ENCODE results near the gene GGT1.

Gene GGT1

GRCh38 chr22:24578355-24579257 is 24.4 kb upstream of the GGT1 start:
- H3K4me3 ChIP-seq (replicated peaks in 1 of 2; ENCODE audit: low read depth in 2 of 2, low read length in 2 of 2), result no peak overlapping the region
- no peak for TF ChIP-seq CTCF (IDR thresholded peaks at IDR 0.05; ENCODE audit: low read depth, low read length)
- no peak for DNase-seq (ENCODE audit: low read depth in 2 of 2)

DNA sequence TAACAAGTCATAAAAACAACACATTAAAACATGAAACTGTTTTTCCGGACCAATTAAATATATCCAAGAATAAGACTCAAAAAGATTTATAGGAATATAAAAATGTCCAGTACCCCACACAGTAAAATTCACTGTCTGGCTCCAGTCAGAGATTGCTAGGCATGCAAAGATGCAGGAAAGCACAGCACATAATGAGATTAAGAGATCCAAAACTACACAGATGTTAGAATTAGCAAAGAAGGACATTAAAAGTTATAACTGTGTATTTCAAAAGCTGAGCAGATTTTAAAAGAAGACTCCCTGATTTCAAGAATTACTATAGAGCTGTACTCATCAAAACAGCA is 23.8 kb upstream of the GGT1 start:
- no peak for DNase-seq (ENCODE audit: low read depth in 2 of 2)
- TF ChIP-seq CTCF (IDR thresholded peaks at IDR 0.05; ENCODE audit: low read depth, low read length), result no peak
- H3K4me3 ChIP-seq (replicated peaks in 1 of 2; ENCODE audit: low read depth in 2 of 2, low read length in 2 of 2), result no peak overlapping the region

DNA sequence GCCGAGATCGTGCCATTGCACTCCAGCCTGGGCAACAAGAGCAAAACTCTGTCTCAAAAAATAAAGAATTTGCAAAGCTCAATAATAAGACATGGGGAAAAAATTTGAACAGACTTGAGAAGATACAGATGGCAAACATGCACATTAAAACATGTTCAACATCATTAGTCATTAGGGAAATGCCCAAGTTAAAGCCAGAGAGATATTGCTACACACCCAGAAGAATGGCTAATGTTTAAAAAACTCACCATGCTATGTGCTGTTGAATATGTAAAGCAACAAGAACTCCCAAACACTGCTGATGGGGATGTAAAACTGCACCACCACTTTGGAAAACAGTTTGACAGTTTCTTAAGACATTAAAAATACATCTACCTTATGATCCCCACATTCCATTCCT is 22.7 kb upstream of the GGT1 start:
- DNase-seq (ENCODE audit: low read depth in 2 of 2), result peak; percentile 81 to 91
- no peak for TF ChIP-seq CTCF (IDR thresholded peaks at IDR 0.05; ENCODE audit: low read depth, low read length)
- no peak overlapping the region for H3K4me3 ChIP-seq (replicated peaks in 1 of 2; ENCODE audit: low read depth in 2 of 2, low read length in 2 of 2)

DNA sequence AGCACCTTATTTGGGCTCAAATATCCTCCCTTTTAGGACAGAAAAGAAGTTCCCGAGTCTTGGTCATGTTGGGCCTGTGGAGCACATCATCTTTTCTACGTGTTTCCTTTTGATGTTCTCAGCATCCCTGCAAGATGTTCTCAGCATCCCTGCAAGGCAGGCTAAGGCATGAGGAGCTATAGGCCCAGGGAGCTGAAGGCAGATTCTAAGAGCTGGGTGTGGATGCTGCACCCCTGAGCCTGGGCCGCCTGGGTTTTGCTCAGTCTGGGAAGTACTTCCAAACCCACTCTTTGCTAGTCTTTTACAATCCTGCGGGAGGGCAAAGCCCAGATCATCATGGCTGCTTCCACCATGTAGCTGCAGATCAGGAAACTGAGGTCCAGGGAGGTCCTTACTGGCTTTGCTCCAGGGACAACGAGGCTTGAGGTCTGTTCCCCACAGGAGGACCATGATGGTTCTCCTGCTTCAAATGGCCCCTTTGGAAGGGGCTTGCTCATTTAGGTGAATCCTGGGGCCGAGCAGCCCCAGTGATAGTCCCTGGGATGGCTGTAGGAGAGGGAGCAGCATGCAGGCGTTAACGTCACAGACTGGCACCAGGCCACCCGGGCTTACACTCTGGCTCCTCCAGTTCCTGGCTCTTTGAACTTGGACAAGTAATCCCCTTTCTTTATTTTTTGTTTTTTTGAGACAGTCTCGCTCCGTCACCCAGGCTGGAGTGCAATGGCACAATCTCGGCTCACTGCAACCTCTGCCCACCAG is 20.8 kb upstream of the GGT1 start:
- TF ChIP-seq CTCF (IDR thresholded peaks at IDR 0.05; ENCODE audit: low read depth, low read length), result no peak
- DNase-seq (ENCODE audit: low read depth in 2 of 2), result no peak
- no peak overlapping the region for H3K4me3 ChIP-seq (replicated peaks in 1 of 2; ENCODE audit: low read depth in 2 of 2, low read length in 2 of 2)

- H3K4me3 ChIP-seq (replicated peaks in 1 of 2; ENCODE audit: low read depth in 2 of 2, low read length in 2 of 2), result no peak overlapping the region
- TF ChIP-seq CTCF (IDR thresholded peaks at IDR 0.05; ENCODE audit: low read depth, low read length), result no peak
- peak; percentile 33 to 66 for DNase-seq (ENCODE audit: low read depth in 2 of 2)
Measured at GRCh38 chr22:24583221-24584165, 19.5 kb upstream of the GGT1 start.

DNA sequence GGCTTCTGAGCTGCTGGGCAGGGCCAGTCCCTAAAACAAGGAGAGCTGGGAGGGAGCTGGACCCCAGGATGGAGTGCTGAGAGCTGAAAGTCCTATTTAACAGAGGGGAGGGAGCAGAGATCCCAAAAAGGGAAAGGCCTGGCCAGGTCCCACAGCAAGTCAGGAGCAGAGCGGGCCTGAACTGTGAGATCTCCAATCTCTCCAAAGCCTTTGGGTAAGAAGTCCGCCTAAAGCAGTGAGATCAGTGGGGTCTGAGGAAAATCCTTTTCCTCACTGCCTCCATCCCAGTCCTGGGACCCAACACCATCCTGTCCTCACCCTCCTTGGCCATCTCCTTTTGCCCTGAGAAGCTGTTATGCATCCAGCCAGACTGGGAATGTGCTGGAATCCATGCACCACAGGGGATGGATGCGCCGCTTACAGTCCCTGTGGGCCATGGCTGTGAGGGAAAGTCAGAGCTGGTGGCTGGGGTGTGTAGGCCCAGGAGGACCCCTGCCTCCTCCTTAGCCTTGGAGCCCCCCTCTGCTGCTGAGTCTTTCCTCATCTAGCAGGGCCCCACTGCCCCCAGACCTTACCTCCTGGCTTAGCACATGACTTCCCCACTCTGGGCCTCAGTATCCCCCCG is 18.7 kb upstream of the GGT1 start:
- DNase-seq (ENCODE audit: low read depth in 2 of 2), result no peak
- H3K4me3 ChIP-seq (replicated peaks in 1 of 2; ENCODE audit: low read depth in 2 of 2, low read length in 2 of 2), result no peak overlapping the region
- no peak for TF ChIP-seq CTCF (IDR thresholded peaks at IDR 0.05; ENCODE audit: low read depth, low read length)
